HG02623 (cell line): Measurements from ENCODE around the gene FIG4.
"Not testable (repeated sequence)": the region's sequence is repeated elsewhere in the genome, so short reads cannot be mapped to it uniquely, and the experiment has no call there.

Experiments
- ATAC-seq: cut with Tn5 transposase; IDR thresholded peaks from one replicate; pipeline ENCODE4 v1.9.1; 2021; ENCODE audit warnings: moderate library complexity; ENCODE audit not compliant: unreplicated experiment

FIG4 gene

DNA sequence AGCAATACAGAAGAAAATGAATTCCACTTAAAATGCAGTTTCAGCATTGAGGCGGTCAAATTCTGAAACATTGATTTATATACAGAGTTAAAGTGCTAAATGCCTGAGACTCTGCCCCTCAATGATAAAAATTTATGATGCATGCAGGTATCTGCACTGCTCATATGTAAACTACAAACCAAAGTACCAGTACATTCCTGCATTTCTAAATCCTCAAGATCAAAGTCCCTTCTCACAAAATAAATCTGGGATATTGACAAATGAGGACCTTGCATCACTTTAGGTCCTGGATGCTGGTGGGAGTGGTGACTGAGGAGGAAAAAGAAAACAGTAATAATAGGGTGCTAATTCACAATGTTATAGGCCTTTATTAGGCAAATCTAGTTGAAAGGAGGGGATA is 101.9 kb downstream of the FIG4 start:
- no peak for ATAC-seq

DNA sequence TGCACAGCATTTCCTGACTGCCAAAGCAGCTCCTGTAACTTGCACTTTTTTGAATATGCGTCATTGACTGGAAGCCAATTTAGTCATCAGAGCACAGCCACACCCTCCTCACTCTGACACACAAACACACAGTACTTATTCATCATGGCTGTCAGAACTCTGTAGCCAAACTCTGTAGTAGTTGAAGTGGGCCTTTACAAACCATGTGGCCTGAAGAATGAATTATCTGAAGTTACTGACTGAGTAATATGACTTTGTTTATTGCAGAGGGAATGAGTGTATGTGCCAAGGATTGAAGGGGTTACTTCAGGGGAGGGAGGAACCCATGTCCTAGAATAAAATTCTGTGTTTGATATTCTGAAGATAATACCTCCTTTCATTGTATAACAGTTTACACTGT is 102.7 kb downstream of the FIG4 start:
- ATAC-seq = no peak

DNA sequence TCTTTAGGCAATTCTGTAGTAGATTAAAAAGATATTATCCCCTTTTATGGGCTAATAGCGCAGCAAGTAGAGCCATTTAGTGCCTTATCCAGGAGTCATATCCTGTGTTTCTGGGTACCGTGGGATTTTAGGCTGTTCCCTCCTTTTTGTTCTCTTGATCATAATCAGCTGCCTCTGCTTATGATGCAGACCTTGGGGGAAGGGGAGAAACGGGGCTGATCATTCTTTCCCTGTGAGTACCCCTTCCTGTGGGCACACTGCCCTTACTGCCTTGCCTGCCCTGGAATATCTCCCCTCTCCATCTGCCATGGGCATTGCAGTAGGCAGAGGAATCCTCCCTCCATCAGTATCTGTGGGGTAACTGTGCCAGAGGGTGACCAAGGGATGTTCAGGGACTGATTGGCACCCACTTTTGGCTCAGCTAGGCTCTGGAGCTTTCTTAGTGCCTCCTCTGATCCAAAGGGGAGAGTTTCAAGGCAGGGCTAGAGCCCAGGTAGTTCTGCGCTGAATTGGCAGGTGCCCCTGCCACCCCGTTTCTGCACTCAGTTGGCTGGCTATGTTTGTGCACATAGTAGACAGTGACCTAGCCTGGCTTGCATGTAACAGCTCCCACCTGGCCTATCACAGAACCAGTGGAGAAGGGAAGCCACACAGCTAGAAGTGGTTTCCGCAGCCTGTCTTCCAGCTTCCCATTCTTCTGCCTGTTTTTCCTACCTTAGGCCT is 103.3 kb downstream of the FIG4 start:
- ATAC-seq = no peak

DNA sequence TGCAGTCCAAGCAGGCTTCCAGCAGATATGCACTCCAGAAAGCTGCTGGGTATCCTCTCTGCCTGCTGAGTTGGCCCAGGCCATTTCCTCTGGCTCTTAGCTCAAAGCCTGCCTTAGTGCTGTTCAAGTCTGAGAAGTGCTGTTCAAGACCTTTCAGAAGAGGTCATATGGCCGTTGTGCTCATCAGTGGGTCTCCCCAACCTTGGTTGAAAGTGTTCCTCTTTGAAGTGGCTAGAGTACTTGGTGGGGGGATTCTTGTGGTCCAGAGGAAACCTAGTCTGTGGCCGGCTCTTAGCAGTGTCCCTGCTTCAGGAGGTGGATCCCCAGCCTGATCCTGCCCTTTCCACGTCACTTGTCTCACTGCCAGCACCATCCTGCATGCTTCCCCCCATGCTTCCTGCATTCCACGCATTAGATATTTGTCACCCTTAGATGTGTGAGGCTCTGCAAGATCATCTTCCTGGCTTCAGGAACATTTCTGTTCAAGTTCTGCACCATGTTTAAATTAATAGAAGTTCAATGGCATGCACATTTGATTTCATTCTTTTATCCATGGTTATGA is 105.0 kb downstream of the FIG4 start:
- ATAC-seq = no peak

DNA sequence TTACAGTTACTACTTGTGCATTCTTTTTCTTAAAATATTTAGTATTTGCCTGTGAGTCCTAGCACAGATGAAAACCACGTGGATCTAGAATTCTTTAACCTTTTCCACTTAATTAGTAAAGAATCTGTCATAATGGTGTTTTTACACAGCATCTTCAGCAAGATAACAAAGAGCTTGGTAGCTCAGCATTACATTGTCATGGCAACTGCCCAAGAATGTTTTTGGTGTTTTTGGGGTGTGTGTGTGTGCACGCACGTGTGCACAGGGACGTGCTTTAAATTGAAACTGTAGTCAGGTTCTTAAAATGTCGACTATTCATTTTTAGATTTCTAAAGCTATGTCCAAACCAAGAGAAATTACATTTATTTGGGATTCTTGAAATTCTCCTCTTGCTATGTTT is 108.0 kb downstream of the FIG4 start:
- ATAC-seq = no peak

DNA sequence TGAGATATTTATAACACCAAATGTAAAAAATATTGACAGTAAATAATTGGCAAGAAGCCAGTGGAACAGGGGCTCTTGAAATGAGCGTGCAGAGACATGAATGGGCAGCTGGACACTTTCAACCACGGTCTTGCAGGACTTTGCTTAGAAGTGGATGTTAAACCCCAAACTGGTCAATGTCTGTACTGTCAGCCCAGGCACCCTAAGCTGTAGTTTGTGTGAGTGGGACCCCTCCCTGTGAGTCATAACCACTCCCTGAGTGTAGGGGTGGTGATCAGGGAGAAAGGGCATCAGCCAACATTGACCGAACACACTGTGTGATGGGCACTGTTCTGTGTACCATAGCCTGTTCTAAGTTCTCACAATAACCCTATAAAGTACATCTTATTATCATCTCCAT is 108.6 kb downstream of the FIG4 start:
- ATAC-seq = no peak

DNA sequence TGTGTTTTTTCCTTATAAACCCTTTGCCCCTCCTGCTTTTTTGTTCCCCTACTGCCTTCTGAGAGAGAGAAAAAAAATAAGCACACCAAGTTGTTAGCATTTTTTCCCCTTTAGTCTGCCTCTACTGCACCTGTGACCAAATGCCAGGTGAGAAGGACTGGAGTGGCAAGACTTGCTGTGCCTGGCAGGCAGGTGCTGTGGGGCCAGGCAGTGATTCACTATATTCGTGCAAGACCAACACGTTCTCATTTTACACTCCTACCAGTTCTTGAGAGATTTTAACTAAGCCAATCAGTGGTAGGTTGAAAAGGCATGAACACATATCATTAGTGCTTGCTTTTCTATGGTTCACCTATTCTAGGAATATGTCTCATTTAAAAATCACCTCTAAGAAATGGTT is 109.7 kb downstream of the FIG4 start:
- ATAC-seq = no peak

DNA sequence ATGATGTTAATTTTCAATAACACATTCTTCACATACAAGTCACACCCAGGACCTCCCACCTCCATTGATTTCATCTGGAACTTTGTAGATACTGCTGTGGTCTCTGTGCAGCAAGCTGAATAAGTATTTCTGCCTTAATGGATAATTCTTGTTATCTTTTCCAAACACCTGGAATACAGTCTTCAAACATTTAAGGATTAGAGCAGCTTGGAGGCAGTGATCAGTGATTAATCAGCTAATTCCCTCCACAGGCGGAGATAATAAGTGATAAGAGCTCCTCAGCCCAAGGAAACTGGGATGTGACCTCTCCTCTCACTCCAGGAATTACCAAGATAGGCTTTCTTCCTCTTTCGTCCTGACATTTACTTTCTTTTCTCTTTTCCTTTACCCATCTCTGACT is 110.7 kb downstream of the FIG4 start:
- ATAC-seq = no peak

DNA sequence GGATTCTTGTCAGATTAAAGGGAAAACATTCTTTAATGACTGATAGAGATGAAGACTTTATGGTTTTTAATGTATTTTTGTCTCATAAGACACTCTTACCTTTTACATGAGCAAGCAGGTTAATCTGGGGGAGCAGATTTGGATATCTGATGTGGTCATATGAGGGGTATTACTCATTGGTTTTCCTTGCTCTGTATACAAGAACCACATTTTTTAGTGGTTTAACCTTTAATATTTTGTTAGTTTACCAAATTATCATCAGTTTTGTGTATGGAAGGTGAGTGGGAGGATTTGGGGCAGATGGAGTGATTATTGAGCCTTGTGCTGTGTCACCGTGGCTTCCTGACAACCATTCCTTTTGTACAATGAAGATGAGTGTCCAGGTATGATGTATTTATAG is 112.9 kb downstream of the FIG4 start:
- no peak for ATAC-seq

DNA sequence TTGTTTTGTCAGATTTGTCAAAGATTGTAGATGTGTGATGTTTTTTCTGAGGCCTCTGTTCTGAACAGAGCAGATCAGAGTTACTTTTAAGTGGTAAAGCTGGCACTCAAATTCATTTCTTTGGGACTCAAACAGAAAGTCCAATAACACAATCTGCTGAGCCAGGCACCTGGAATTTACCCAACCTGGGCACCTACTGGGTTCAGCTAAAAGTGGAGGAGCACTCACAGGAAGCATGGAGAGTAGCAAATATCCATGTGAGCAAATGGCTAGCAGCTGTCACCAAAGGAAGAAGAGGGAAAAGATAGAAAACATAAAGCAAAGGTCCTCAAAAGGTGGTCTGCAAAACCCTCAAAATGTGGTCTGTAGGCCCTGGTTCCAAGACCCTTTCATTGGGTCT is 116.8 kb downstream of the FIG4 start:
- no peak for ATAC-seq

DNA sequence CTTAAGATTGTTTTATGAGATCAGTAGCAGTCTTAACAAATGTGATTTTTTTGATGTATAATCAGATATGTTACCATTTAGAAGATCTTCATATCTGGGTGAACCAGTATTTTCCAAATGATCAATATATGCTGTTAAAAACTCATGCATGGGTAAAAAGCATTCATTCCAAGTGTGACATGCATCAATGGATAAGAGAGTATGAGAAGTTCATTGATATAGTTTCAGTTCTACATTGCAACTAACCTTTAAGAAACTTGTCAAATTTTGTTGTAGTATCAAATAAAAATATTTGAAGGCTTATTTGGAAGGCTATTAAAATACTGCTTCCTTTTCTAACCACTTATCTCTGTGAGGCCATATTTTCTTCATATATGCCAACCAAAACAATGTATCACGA is 117.7 kb downstream of the FIG4 start:
- ATAC-seq = no peak

DNA sequence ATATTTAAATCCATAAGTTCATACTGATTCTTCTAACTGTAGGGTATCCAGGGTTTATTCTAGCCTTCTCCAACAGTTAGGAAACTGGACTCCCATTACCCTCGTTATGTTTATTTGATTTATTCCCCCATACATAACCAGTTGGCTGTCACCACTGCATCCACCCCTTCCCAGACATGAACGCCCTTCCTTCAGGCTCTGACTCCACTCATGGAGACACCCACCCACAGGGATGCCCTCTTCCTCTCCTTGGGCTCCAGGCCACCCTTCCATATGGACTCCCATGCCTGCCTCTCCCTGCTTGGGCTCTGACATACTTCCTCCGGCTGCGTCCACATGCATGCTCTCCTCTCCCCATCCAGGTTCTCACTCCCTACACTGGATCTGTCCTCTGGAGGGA is 124.0 kb downstream of the FIG4 start:
- no peak for ATAC-seq

DNA sequence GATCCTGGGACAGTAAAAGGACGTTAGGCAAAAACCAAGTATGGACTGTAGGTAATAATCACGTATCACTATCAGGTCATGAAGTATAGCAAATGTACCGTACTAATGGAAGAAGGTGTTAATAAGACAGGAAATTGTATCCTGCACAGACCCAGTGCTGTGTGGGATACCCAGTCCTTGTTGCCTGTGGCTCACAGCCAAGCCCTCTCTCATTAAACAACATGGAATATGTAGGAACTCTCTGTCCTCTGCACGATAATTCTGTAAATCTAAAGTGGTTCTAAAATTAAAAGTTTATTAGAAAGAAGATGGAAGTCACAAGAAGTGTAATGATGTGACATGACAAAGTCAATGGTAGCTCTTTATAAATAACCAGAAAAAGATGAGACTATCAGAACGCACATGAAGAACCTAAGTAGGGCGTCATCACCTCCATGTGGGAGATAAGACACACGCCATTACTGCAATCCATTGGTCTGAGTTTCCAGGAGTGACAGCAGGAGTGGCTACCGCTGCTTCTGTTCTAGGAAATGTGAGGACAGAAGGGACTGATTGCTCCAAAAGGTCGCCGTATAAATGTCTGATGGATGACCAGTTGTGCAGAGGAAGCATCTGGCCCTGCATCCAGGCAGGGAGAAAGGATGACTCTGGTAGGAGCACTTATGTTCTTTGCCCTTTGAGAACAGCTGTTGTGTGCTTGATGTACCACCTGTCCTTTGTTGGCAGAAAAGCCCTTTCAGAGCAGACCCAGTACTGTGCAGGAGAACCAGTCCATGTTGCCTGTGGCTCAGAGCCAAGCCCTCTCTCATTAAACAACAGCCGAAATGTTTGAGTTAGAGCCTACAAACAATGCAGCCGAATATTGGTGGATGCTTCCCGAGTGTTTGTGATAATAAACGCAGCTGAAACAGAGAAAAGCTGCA is 125.6 kb downstream of the FIG4 start:
- ATAC-seq = no peak

DNA sequence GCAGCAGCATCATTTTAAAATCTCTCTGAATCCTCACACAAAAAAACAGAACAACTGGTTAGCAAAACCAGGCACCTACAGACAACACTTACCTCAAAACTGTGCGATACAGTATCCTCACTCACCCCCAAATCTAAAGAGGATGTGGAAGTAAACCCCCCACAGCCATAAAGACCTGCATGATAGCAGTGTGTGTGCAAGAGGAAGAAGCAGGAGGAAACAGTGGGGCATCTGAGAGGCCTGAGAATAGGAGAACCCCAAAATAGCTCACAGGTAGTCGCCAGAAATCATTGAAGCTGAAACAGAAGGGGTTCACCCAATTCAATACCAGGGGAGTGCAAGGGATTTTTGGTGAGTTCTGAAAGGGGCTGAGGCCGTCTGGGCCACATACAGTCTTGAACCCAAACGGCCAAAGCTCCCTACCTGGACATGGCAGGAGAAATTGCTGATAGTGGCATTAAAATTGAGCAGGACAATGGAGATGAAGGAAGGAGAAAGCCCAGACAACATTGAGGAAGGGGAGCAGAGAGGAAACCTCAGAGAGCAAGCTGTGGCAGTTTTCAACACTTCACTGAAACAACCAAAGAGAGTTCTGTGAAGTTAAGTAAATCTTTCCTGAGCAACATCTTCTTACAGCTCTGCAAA is 129.7 kb downstream of the FIG4 start:
- ATAC-seq = peak; percentile 82

DNA sequence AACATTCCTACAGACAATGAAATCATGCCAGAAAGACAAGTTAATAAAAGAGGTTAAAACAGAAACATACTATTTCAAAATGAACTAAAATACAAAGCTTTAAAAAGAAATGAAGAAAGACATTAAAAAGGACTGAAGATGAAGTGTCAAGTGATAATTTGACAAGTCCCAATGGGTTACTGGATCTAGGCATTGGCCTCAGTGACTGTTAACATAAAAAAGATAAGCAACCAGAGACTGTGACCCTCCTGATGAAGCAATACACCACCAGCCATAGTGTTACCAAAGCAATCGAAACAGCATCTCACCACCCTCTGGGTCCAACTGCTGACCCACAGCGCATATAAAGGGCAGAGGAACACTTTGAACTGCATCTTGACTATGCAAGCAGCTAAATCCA is 130.3 kb downstream of the FIG4 start:
- ATAC-seq = no peak

DNA sequence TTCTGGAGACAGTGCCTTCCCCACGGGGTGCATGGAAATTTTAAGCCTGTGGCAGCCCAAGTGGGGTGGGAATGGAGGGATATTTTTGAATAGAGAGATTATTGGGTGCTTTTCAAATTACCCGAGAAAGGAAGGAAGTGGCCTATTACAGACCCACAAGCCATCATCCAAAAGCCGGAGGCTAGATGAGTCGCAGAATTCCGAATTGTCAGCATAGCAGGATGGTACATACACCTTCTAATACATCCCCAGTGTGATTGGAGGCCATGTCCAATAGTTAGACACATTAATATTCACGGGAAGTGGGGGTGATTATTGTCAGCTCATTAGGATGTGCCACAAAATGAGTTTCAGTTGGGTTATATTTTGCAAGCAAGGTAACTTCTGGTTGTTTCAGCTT is 133.0 kb downstream of the FIG4 start:
- ATAC-seq = no peak

DNA sequence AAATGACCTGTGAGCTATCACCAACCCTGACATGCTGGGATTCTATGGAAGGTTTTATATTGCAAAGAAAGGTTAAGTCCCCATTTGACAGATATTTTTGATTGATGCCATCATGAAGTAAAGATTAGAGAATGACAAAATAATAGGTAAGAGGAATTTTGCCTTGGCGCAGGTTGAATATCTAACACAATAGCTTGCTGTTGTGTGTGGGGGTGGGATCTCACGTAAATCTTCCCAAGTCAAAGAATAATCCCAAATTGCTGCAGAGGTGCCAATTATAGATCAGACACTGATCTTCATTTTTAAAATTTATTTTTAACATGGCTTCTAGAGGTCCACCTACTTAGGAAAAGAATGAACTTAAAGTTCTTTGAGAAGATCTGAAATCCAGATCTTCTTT is 135.5 kb downstream of the FIG4 start:
- no peak for ATAC-seq

DNA sequence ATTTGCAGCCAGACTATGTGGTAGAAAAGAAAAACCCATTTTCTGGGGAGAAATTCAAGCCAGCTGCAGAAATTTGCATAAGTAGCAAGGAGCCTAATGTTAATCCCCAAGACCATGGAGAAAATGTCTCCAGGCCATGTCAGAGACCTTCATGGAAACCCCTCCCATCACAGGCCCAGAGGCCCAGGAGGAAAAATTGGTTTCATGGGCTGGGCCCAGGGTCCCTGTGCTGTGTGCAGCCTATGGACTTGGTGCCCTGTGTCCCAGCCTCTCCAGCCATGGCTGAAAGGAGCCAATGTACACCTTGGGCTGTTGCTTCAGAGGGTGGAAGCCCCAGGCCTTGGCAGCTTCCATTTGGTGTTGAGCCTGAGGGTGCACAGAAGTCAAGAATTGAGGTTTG is 140.3 kb downstream of the FIG4 start:
- ATAC-seq = not testable (repeated sequence)

DNA sequence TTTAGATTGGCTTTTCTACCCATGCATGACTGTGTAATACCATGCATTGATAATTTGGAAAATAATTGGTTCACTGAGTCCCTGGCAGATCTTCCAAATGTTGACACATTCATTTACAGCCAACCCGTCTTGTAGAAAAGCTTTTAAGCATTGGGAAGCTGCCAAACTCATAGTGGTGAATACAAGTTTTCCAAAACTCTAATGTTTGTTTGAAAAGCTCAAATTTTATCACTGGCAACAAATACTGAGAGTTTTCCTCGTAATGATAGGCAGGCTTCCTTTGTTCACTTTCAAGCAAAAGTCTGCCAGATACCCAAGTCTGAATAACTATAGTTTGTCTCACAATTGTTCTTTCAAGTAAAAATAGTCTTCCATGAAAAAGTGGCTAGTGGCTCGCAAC is 143.0 kb downstream of the FIG4 start:
- ATAC-seq = no peak

DNA sequence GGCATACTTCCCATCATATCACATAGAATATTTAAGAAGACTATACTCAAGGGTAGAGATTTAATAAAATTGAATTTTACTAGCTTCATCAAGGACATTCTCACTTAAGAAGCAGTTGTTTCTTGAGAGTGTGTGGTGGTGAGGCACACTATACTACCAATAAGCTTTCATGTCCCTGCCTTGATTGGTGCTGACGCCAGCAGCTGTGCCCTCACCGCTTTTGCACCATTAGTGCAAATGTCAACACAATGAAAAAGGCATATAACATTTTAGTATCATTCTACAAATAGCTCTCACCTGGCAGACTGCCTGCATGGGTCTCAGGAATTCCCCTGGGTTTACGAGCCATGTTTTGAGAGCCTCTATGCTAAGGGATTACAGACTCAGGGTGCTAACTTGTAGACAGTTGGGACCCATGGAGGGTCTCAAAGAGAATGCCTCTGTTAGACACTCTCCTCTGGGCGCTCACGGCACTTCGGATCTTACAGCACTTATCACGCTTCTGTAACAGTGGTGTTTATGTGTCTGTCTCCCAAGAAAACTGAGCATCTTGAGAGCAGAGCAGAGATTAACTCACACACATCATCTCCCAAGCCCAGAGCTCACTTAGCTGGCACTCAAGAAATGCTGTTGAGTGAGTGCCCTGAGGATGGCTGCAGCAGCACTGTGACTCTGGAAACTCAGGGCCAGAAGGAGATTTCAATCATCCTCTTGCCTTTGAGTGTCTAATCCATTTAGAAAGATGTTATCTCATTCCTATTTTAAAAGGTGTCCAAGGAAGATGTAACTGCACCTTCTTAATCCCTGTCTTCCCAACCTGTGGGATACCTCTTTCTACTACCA is 143.7 kb downstream of the FIG4 start:
- no peak for ATAC-seq

DNA sequence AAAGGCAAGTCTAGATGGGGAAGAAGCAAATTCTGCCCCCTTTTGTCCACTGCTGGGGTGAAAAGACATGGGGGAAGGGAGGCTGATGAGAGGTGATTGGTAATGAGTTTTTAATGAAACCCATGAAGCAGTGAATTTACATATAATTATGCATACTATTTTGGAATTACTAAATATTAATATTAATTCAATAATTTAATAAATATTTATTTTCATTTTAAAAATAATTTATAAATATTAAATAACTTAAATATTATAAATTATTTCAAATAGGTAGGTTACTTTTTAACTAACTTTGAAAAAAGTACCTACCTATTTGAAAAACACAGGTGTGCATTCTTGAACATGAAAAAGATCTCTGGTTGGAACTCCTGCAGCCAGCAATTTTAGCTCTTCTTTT is 148.9 kb downstream of the FIG4 start:
- ATAC-seq = no peak
